ENCODE data around the gene AFMID.

The AFMID gene

DNA sequence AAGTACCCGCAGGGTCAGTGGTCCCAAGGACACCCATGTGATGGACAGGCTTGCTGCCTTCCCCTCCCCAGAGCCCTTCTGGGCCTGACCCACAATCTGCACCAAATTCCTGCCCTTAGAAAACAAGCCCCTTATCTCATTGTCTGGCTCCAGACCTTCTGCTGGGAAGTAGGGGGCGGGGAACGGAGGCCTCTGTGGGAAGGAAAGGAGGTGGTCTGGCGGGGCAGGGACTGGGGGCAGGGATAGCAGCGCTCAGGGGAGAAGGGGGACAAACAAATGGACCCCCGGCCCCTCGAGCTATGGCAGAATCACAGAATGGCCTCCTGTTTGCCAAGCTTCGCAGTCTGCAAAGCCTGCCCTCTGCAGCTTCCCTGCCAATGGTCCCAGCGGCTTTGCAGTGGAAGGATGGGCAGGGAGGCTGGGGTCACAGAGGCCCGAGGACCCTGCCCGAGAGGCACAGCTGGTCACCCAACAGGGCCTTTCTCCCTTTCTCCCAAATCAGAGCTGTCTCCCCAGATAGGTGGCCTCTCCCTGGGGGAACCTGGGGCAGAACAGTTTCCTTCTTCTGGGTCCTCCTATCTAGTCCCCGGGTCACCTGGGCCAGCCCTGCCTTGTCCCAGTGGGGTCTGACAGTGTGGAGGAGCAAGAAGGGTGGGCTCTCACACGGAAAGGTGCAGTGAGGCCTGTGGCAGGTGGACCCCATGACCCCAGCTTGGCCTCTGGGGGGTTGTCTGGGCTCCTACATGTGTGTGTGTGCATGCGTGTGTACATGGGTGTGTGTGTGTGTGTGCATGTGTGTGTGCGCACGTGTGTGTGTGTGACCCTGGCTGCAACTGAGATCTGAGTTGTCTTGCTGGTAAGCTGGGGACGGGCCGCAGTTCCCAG lies 69.8 kb downstream of the AFMID start:
- DNase-seq, result no peak
